Lower lobe of right lung (tissue), 2 donors: ENCODE results near the gene BMAL1. TPM values are rescaled to one million over a fixed set of nuclear protein-coding genes. Genes with fewer than 3 reads are reported as not detected.

Experiments
- ATAC-seq, 2 donors: fragments of 200-7000 bp; cut with Tn5 transposase; one replicate each; pipeline ENCODE4 v1.9.1; 2020 to 2022; ENCODE audit warnings: mild to moderate bottlenecking in 2 of 2, moderate library complexity in 2 of 2
- DNase-seq: peaks from one replicate; pipeline ENCODE4 v3.0.0-alpha.2; 2020
- H3K27ac ChIP-seq: fragments of 200-600 bp; one replicate; pipeline ENCODE4 v1.8.0; 2022
- H3K27me3 ChIP-seq: fragments of 200-600 bp; one replicate; pipeline ENCODE4 v1.8.0; 2022; ENCODE audit warnings: low read depth
- H3K36me3 ChIP-seq: fragments of 200-600 bp; one replicate; pipeline ENCODE4 v1.8.0; 2022; ENCODE audit warnings: mild to moderate bottlenecking
- H3K4me1 ChIP-seq: fragments of 200-600 bp; one replicate; pipeline ENCODE4 v1.8.0; 2022
- H3K4me3 ChIP-seq: fragments of 200-600 bp; one replicate; pipeline ENCODE4 v1.8.0; 2022; ENCODE audit warnings: mild to moderate bottlenecking
- H3K9me3 ChIP-seq: fragments of 200-600 bp; one replicate; pipeline ENCODE4 v1.8.0; 2022
- intact Hi-C: fragments of 100-400 bp; cut with DNase I; formaldehyde crosslinking; loops from one replicate; pipeline ENCODE4 v1.11.0; 2022
- total RNA-seq: library from RNA; stranded (reverse); fragmentation: NEBNext Ultra II Directional; extraction: Animal tissue kit (Norgen Biotek cat#: 25700); gene quantifications from one replicate; pipeline ENCODE4 v1.2.1, GENCODE V29; 2021
- TF ChIP-seq, protein P1 (sequence below): fragments of 200-600 bp; IDR thresholded peaks from one replicate; pipeline ENCODE4 v1.8.0; 2022; ENCODE audit warnings: antibody characterized with exemption, mild to moderate bottlenecking
- donor health status: DM: no; HTN: yes; CAD: no; lungs with severe emphysema.

Gene BMAL1
- total RNA-seq, 1 donor from 2014 or later = 25.2 TPM

DNA sequence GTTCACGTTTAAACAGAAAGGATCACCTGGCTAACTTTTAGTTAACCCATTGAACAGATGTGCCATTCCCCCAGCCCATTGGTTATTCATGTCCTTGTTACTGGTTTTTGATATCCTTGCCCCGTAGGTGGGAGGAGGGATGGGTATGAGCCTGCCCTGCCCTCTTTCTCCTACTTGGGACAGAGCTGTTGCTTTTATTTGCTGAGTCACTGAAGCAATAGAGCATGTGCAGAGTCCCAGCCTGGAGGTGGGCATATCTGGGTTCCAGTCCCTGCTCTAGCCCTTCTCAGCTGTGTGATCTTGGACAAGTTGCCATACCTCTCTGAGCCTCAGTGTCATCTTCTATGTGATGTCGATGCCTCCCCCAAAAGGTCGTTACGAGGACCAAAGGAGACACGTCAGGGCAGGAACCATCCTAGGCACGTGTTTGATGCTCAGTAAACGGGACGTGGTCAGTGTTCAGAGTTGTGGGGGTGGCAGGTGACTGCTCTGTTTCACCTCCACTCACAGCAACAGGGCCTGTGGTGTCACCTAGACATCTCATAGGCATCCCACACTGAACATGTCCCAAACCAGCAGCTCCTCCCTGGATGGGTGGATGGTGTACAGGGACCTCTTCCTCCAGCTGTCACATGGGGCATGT is 61.0 kb downstream of the BMAL1 start:
- Histone ChIP-seq H3K4me1 (peaks cover 46% of the 10 kb centered on the region), H3K4me3 (peak overlapping the region; percentile 22), H3K9me3 (no peaks in the 10 kb centered on the region), H3K27me3 (no peaks in the 10 kb centered on the region), H3K27ac (peak overlapping the region; percentile 63), H3K36me3 (no peaks in the 10 kb centered on the region)
- ATAC-seq (peak; percentile 51 to 70), DNase-seq (no peak)
- intact Hi-C loops = loop anchor here (2.0 kb wide), 1 partner anchor 130 kb away; no protein-coding TSS in a partner anchor
- TF ChIP-seq, protein P1, sequence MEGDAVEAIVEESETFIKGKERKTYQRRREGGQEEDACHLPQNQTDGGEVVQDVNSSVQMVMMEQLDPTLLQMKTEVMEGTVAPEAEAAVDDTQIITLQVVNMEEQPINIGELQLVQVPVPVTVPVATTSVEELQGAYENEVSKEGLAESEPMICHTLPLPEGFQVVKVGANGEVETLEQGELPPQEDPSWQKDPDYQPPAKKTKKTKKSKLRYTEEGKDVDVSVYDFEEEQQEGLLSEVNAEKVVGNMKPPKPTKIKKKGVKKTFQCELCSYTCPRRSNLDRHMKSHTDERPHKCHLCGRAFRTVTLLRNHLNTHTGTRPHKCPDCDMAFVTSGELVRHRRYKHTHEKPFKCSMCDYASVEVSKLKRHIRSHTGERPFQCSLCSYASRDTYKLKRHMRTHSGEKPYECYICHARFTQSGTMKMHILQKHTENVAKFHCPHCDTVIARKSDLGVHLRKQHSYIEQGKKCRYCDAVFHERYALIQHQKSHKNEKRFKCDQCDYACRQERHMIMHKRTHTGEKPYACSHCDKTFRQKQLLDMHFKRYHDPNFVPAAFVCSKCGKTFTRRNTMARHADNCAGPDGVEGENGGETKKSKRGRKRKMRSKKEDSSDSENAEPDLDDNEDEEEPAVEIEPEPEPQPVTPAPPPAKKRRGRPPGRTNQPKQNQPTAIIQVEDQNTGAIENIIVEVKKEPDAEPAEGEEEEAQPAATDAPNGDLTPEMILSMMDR = no peak

DNA sequence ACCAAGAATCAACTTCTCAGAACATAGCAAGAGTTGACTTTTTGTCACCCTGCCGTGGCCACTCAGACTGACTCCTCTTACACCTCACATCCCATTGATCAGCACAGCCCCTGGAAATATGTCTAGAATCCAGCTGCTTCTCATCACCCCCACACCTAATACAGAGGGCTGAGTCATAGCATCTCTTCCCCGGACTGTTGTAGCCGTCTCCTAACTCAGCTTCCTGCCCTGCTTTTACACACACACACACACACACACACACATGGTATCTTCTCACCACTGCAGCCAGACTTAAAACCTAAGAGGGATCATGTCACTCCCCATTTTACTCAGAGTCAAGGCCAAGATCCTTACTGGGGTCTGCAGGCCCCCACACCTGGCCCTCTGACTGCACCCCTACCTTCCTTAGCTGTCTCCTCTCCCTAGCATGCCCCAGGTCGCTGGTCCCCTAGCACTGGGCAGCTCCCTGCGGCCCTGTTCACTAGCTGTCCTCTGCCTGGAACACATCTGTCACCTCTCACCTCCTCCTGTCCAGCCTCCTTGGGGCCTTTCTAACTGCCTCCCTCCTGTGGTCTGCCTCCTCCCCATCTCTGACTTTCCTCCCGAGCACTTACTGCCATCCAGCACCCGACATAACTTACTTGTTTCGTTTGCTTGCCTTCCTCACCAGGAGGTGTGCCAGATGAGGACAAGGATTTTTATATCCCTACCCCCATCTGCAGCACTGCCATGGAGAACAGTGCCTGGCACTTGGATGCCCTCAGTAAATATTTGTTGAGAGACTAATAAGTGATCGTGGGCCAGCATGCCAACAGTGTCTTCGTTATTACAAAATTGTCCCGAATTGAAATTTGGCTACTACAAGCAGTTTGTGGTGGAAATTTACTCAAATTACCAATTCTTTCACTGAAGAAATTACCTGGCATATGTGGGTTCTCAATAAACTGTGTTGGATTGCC is 61.9 kb downstream of the BMAL1 start:
- Histone ChIP-seq H3K9me3 (no peaks in the 10 kb centered on the region), H3K27me3 (no peaks in the 10 kb centered on the region), H3K4me3 (no peak overlapping the region), H3K27ac (no peak overlapping the region), H3K36me3 (peaks cover 2% of the 10 kb centered on the region), H3K4me1 (peaks cover 40% of the 10 kb centered on the region)
- TF ChIP-seq, protein P1 = no peak
- DNase-seq = no peak
- intact Hi-C loops = loop anchor here (2.0 kb wide), 1 partner anchor 131 kb away; no protein-coding TSS in a partner anchor
- peak; percentile 63 to 66 for ATAC-seq

DNA sequence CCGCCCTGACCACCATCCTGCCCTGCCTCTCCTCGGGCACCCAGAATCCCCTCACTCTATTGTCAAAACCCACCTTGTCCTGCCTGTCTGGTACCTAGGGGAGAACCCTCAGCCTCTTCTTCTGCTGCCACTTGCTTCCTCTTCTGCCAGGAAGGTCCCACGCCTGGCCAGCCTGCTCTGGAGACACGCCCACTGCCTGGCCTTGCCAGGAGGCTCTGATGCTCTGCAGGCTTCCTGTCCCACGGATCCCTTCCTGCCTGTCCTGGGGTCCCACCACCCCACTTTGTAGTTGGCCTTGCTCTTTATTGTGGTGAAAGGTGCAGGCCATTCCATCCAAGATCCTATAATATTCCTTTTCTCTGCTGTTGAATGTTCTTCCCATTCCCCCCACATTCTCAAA is 63.4 kb downstream of the BMAL1 start:
- ATAC-seq = no peak

DNA sequence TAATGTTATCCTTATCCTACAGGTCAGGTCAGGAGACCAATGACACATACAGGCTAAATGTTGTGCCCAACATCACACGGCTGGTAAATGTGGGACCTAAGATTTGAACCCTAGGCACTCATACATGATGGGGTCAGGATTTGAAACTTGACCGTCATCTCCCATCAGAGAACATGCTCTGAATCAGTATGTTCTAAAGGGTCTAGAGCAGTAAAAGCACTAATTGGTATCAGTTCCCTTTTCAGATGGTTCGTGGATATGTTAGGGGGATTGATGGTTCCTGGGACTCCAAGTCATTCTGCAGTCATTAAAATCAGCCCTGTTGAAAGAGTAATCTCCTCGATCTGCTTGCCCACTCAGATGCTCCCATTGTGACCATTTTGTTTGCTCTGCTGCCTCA is 65.5 kb downstream of the BMAL1 start:
- no peak overlapping the region for H3K27ac ChIP-seq
- intact Hi-C loops = no loop called here
- no peaks in the 10 kb centered on the region for H3K27me3 ChIP-seq
- H3K4me3 ChIP-seq = no peak overlapping the region
- peaks cover 5% of the 10 kb centered on the region for H3K36me3 ChIP-seq
- TF ChIP-seq, protein P1 = no peak
- ATAC-seq (no peak), DNase-seq (no peak)
- H3K9me3 ChIP-seq = no peaks in the 10 kb centered on the region
- peaks cover 25% of the 10 kb centered on the region for H3K4me1 ChIP-seq

More for the DNA sequence above, 63.4 kb downstream of the BMAL1 start:
- H3K4me3 ChIP-seq = no peak overlapping the region
- intact Hi-C loops = no loop called here
- TF ChIP-seq, protein P1 = no peak
- H3K27ac ChIP-seq = no peak overlapping the region
- no peaks in the 10 kb centered on the region for H3K9me3 ChIP-seq
- H3K27me3 ChIP-seq = no peaks in the 10 kb centered on the region
- H3K36me3 ChIP-seq = peaks cover 5% of the 10 kb centered on the region
- peaks cover 33% of the 10 kb centered on the region for H3K4me1 ChIP-seq
- DNase-seq = peak; percentile 63

DNA sequence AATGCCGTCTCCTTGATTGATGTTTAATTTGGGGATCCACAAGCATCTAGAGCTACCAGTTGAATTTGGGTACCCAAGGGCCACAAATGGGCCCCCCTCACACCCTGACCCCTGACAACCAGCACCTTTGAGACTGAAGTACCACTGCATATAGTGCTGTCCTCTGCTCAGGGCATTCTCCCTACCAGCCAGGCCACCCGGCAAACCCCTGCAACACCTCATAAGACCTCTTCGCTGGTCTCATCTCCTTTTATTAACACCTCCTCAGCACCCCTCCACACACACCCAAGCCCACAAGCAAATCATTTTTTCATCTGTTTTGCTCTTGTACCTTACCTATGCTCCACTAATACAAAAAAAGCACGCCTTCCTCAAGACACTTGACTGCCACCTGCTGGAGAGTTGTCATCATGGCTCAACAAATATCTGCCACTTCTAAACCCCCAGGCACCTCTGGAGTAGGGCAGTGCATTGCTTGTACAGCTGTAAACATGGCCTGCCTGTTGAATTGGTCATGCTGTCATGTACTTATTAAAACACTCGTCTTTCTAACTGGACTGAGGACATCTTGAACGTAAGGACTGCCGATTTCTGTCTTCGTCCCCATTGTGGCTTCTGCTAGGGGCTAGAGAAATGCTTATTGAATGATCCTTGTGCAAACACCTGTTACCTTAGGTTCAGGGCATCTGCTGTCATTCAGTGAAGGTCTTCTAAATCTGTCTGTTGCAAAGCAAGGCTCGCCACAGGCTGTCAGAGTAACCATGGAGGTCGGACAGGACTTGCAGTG is 66.5 kb downstream of the BMAL1 start:
- peaks cover 20% of the 10 kb centered on the region for H3K4me1 ChIP-seq
- H3K4me3 ChIP-seq = no peak overlapping the region
- ATAC-seq (peak; percentile 72 to 76), DNase-seq (no peak)
- intact Hi-C loops = no loop called here
- TF ChIP-seq, protein P1 = peak; percentile 84
- no peak overlapping the region for H3K27ac ChIP-seq
- no peaks in the 10 kb centered on the region for H3K27me3 ChIP-seq
- peaks cover 5% of the 10 kb centered on the region for H3K36me3 ChIP-seq
- H3K9me3 ChIP-seq = no peaks in the 10 kb centered on the region
